A549 (cell line): Measurements from ENCODE around the gene TEPSIN.

ENCODE experiments used
- KDM1A ChIP-seq: fragments of 200-600 bp; sonication (generic); IDR thresholded peaks from 2 replicates; pipeline ENCODE4 v1.6.1; 2016; ENCODE audit warnings: low read depth, mild to moderate bottlenecking
- POLR2A ChIP-seq: IDR thresholded peaks from 2 replicates; pipeline ENCODE4 v1.6.1; 2012; ENCODE audit warnings: mild to moderate bottlenecking, low read length
- TF ChIP-seq, protein P1 (sequence below): fragments of >200 bp; sonication (Bioruptor Twin); formaldehyde crosslinking; IDR thresholded peaks from 3 replicates; pipeline ENCODE4 v1.5.1; 2016
- TF ChIP-seq, protein P2 (sequence below): fragments of 450-650 bp; IDR thresholded peaks from 2 replicates; pipeline ENCODE4 v1.6.1; 2014; ENCODE audit warnings: antibody characterized with exemption

DNA sequence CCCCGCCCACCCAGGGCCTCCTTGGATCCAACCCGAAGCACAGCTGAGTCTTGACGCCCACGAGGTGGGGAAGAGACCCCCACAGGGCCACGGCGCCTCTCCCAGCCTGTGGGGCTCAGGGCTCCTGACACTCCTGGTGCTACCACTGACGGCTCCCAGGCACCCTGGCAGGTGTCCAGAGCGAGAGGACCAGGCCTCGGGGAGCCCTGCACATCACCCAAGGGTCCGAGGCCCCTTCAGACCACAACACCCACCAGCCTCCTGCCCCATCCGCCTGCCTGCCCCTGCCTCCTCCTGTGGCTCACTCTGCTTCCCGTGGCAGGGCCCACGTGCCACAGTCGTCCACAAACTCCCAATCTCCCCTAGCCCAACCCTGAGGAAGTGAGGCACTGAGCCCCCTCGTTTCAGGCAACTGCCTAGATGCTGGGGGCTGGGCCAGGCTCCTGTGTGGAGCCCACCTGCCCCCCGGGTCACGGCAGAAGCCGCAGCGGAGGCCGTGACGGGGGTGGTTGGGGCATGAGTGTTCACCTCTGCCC, 44.6 kb downstream of the TEPSIN start:
- TF ChIP-seq POLR2A (no peak), KDM1A (no peak)
- TF ChIP-seq, protein P1, sequence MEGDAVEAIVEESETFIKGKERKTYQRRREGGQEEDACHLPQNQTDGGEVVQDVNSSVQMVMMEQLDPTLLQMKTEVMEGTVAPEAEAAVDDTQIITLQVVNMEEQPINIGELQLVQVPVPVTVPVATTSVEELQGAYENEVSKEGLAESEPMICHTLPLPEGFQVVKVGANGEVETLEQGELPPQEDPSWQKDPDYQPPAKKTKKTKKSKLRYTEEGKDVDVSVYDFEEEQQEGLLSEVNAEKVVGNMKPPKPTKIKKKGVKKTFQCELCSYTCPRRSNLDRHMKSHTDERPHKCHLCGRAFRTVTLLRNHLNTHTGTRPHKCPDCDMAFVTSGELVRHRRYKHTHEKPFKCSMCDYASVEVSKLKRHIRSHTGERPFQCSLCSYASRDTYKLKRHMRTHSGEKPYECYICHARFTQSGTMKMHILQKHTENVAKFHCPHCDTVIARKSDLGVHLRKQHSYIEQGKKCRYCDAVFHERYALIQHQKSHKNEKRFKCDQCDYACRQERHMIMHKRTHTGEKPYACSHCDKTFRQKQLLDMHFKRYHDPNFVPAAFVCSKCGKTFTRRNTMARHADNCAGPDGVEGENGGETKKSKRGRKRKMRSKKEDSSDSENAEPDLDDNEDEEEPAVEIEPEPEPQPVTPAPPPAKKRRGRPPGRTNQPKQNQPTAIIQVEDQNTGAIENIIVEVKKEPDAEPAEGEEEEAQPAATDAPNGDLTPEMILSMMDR, result no peak
- TF ChIP-seq, protein P2, sequence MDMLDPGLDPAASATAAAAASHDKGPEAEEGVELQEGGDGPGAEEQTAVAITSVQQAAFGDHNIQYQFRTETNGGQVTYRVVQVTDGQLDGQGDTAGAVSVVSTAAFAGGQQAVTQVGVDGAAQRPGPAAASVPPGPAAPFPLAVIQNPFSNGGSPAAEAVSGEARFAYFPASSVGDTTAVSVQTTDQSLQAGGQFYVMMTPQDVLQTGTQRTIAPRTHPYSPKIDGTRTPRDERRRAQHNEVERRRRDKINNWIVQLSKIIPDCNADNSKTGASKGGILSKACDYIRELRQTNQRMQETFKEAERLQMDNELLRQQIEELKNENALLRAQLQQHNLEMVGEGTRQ, result no peak
